HepG2 (cell line): ENCODE measurements around the gene SRCAP. TPM values are rescaled to one million over a fixed set of nuclear protein-coding genes. Genes with fewer than 3 reads are reported as not detected.

Experiments
- FOXC1 ChIP-seq: sonication (generic); formaldehyde crosslinking; IDR thresholded peaks from 2 replicates; pipeline ENCODE4 v1.8.0; 2022; ENCODE audit warnings: mild to moderate bottlenecking, missing genetic modification reagents, borderline replicate concordance
- LBX2 ChIP-seq: sonication (generic); formaldehyde crosslinking; IDR thresholded peaks from 2 replicates; pipeline ENCODE4 v1.5.0; 2020; ENCODE audit warnings: missing genetic modification reagents, mild to moderate bottlenecking, borderline replicate concordance
- NFAT5 ChIP-seq: sonication (generic); formaldehyde crosslinking; IDR thresholded peaks from 2 replicates; pipeline ENCODE4 v1.4.0; 2020; ENCODE audit warnings: missing genetic modification reagents
- NONO ChIP-seq, 2 experiments: fragments of 450-650 bp in 1 of 2; sonication (generic) in 1 of 2; formaldehyde crosslinking in 1 of 2; IDR thresholded peaks in 1 of 2; conservative IDR thresholded peaks in 1 of 2; 2 replicates each; pipeline versions ENCODE4 v1.6.1 to v1.8.0; 2017 to 2022; ENCODE audit warnings: mild to moderate bottlenecking in 1 of 2, missing genetic modification reagents in 1 of 2, moderate library complexity in 1 of 2
- RARA ChIP-seq: IDR thresholded peaks from 2 replicates; pipeline ENCODE4 v1.6.1; 2016; ENCODE audit warnings: missing genetic modification reagents, missing compliant biosample characterization
- RBM39 ChIP-seq: fragments of 200-400 bp; formaldehyde crosslinking; IDR thresholded peaks from one replicate; pipeline ENCODE4 v1.6.1; 2018; ENCODE audit warnings: antibody characterized with exemption, mild to moderate bottlenecking, low read depth, low read length; ENCODE audit not compliant: poor library complexity, severe bottlenecking
- RFX1 ChIP-seq: fragments of 450-650 bp; IDR thresholded peaks from 2 replicates; pipeline ENCODE4 v1.6.1; 2017
- RNF2 ChIP-seq: fragments of 450-650 bp; conservative IDR thresholded peaks from 2 replicates; pipeline ENCODE4 v1.6.1; 2016; ENCODE audit warnings: low read depth
- SETDB1 ChIP-seq: sonication (generic); formaldehyde crosslinking; IDR thresholded peaks from 2 replicates; pipeline ENCODE4 v1.5.1; 2020; ENCODE audit warnings: missing genetic modification reagents, mild to moderate bottlenecking, borderline replicate concordance
- THYN1 ChIP-seq: sonication (generic); formaldehyde crosslinking; IDR thresholded peaks from 2 replicates; pipeline ENCODE4 v1.8.1; 2023; ENCODE audit warnings: low read depth, mild to moderate bottlenecking, moderate library complexity, missing genetic modification reagents, borderline replicate concordance
- ZBTB26 ChIP-seq: IDR thresholded peaks from 2 replicates; pipeline ENCODE4 v1.6.1; 2016; ENCODE audit warnings: missing compliant biosample characterization, missing genetic modification reagents, borderline replicate concordance
- ZNF225 ChIP-seq: sonication (generic); formaldehyde crosslinking; IDR thresholded peaks from 2 replicates; pipeline ENCODE4 v1.4.0; 2020; ENCODE audit warnings: mild to moderate bottlenecking, missing genetic modification reagents
- ZNF484 ChIP-seq: sonication (generic); formaldehyde crosslinking; IDR thresholded peaks from 2 replicates; pipeline ENCODE4 v1.5.1; 2020; ENCODE audit warnings: mild to moderate bottlenecking, low read depth, missing genetic modification reagents, borderline replicate concordance
- ZNF577 ChIP-seq: sonication (generic); formaldehyde crosslinking; IDR thresholded peaks from 2 replicates; pipeline ENCODE4 v1.4.0; 2020; ENCODE audit warnings: mild to moderate bottlenecking, low read depth, missing genetic modification reagents, borderline replicate concordance
- ZNF619 ChIP-seq: sonication (generic); formaldehyde crosslinking; IDR thresholded peaks from 2 replicates; pipeline ENCODE4 v1.4.0; 2020; ENCODE audit warnings: mild to moderate bottlenecking, missing genetic modification reagents
- polyA plus RNA-seq, 8 experiments: library from polyadenylated mRNA; depleted of rRNA in 3 of 8; stranded (reverse) in 7 of 8; unstranded in 1 of 8; fragments of >200 nt; fragmentation: Illumina TruSeq in 4 of 8; extraction: Trizol in 4 of 8; gene quantifications; 2 replicates each; pipeline versions ENCODE4 v1.2.1 to v1.2.3, GENCODE V29; 2011 to 2016; ENCODE audit warnings: low read depth in 4 of 8, missing spikeins in 1 of 8, mixed read lengths in 1 of 8; ENCODE audit not compliant: insufficient read depth in 1 of 8
- total RNA-seq, 5 experiments: library from RNA; depleted of rRNA; stranded (reverse); fragments of >200 nt; fragmentation: Illumina TruSeq; extraction: Trizol; gene quantifications; 2 replicates each; pipeline ENCODE4 v1.2.3, GENCODE V29; 2016; ENCODE audit warnings: low read depth in 1 of 5
- TF ChIP-seq, protein P1 (sequence below): sonication (generic); formaldehyde crosslinking; IDR thresholded peaks from 2 replicates; pipeline ENCODE4 v1.5.0; 2020; ENCODE audit warnings: mild to moderate bottlenecking, missing genetic modification reagents
- TF ChIP-seq, protein P2 (sequence below): IDR thresholded peaks from 2 replicates; pipeline ENCODE4 v1.6.1; 2016; ENCODE audit warnings: low read depth

The SRCAP gene
- total and polyA plus RNA-seq, 2 of the 13 experiments (the other 11 are each of a cell fraction or from before 2014, with no cell fraction given): 4.9 to 9.0 TPM

DNA sequence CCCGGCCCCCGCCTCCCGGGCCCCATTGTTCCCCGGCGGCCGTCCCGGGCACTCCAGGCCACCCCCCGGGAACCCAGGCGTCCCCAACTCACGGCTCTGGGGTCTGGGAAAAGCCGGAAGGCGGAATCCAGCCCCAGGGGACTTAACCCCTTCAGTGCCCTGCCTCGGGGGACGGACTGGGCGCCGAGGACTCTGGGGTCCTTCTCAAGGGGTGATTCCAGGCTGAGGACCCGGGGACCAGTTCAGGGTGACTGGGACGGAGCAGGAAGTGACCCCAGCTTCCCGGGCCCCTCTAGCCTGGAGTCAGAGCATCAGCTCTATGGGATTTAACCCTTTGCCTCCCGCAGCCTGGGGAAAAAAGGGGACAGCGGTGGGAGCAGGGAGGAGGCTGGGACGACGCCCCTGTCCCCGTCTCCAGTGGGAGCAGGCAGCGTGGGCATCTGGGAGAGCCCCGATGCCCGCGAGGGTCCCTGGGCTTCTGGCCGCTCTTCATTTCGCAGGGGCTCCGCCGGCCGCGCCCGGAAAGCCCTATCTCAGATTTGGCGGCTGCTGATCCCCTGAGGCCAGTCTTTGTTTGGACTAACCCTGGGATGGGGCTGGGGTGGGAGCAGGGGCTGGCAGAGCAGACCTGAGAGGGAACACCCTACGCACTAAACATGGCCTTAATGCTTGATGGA is 88.1 kb downstream of the SRCAP start, which contains the start of gene ZNF629 (continued):
- TF ChIP-seq RARA (CRISPR knock-in tag) (peak; percentile 58), ZNF577 (CRISPR knock-in tag) (no peak), ZNF619 (CRISPR knock-in tag) (peak; percentile 76; the same call in 1 of the 2 replicates), ZNF225 (CRISPR knock-in tag) (peak; percentile 33; the same call in 1 of the 2 replicates), SETDB1 (CRISPR knock-in tag) (no peak), RBM39 (peak; percentile 98), NONO (IDR thresholded peaks at IDR 0.05) (no peak), NONO (CRISPR knock-in tag; conservative IDR thresholded peaks at IDR 0.05) (peak; percentile 79; the same call in 1 of the 2 replicates), FOXC1 (CRISPR knock-in tag) (peak; percentile 92; the same call in 1 of the 2 replicates), NFAT5 (CRISPR knock-in tag) (no peak), RNF2 (no peak), ZNF484 (CRISPR knock-in tag) (0 out of 2 replicates have a peak, but pooled peaks have one; percentile 23), ZBTB26 (peak; percentile 69), LBX2 (CRISPR knock-in tag) (no peak; the same call in 1 of the 2 replicates), THYN1 (no peak), RFX1 (no peak)
- TF ChIP-seq, protein P1, sequence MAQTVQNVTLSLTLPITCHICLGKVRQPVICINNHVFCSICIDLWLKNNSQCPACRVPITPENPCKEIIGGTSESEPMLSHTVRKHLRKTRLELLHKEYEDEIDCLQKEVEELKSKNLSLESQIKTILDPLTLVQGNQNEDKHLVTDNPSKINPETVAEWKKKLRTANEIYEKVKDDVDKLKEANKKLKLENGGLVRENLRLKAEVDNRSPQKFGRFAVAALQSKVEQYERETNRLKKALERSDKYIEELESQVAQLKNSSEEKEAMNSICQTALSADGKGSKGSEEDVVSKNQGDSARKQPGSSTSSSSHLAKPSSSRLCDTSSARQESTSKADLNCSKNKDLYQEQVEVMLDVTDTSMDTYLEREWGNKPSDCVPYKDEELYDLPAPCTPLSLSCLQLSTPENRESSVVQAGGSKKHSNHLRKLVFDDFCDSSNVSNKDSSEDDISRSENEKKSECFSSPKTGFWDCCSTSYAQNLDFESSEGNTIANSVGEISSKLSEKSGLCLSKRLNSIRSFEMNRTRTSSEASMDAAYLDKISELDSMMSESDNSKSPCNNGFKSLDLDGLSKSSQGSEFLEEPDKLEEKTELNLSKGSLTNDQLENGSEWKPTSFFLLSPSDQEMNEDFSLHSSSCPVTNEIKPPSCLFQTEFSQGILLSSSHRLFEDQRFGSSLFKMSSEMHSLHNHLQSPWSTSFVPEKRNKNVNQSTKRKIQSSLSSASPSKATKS (CRISPR knock-in tag): no peak
- TF ChIP-seq, protein P2, sequence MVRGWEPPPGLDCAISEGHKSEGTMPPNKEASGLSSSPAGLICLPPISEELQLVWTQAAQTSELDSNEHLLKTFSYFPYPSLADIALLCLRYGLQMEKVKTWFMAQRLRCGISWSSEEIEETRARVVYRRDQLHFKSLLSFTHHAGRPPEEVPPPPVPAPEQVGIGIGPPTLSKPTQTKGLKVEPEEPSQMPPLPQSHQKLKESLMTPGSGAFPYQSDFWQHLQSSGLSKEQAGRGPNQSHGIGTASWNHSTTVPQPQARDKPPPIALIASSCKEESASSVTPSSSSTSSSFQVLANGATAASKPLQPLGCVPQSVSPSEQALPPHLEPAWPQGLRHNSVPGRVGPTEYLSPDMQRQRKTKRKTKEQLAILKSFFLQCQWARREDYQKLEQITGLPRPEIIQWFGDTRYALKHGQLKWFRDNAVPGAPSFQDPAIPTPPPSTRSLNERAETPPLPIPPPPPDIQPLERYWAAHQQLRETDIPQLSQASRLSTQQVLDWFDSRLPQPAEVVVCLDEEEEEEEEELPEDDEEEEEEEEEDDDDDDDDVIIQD: 0 out of 2 replicates have a peak, but pooled peaks have one; percentile 19
